ENCODE results near the gene FNDC11. TPM values are rescaled to one million over a fixed set of nuclear protein-coding genes. Genes with fewer than 3 reads are reported as not detected.

FNDC11 gene
- total RNA-seq, 4 donors from 2014 or later: 0.12 to 0.39 TPM; not detected in 2

GRCh38 chr20:63561624-63562396 is 7.9 kb downstream of the FNDC11 start:
- 93 to 94% methylated on average over 20 to 30 of the region's 36 CpGs for WGBS, 2 donors
- intact Hi-C loops (cut with DNase I; ENCODE audit: low total_unique reads): no loop called here
- no peak for DNase-seq (ENCODE audit: low spot score in 2 of 2)
- H3K4me3 ChIP-seq (ENCODE audit: low read depth, poor library complexity, severe bottlenecking): no peak overlapping the region
- TF ChIP-seq POLR2A (IDR thresholded peaks at IDR 0.05) (no peak), CTCF (IDR thresholded peaks at IDR 0.05) (no peak)

- TF ChIP-seq CTCF (IDR thresholded peaks at IDR 0.05) (no peak), POLR2A (IDR thresholded peaks at IDR 0.05) (no peak)
- H3K4me3 ChIP-seq (ENCODE audit: low read depth, poor library complexity, severe bottlenecking): no peak overlapping the region
- 93 to 94% methylated on average over 37 to 48 of the region's 54 CpGs for WGBS, 2 donors
- intact Hi-C loops (cut with DNase I; ENCODE audit: low total_unique reads): no loop called here
- no peak for DNase-seq (ENCODE audit: low spot score in 2 of 2)
Measured at GRCh38 chr20:63562461-63563224, 8.7 kb downstream of the FNDC11 start.

GRCh38 chr20:63563225-63563935 is 9.4 kb downstream of the FNDC11 start:
- TF ChIP-seq POLR2A (IDR thresholded peaks at IDR 0.05) (no peak), CTCF (IDR thresholded peaks at IDR 0.05) (no peak)
- H3K4me3 ChIP-seq (ENCODE audit: low read depth, poor library complexity, severe bottlenecking): no peak overlapping the region
- no peak for DNase-seq (ENCODE audit: low spot score in 2 of 2)
- intact Hi-C loops (cut with DNase I; ENCODE audit: low total_unique reads): no loop called here
- WGBS, 2 donors: 90 to 93% methylated on average over 25 to 29 of the region's 55 CpGs

- TF ChIP-seq CTCF (IDR thresholded peaks at IDR 0.05) (no peak), POLR2A (IDR thresholded peaks at IDR 0.05) (no peak)
- H3K4me3 ChIP-seq (ENCODE audit: low read depth, poor library complexity, severe bottlenecking): no peak overlapping the region
- DNase-seq (ENCODE audit: low spot score in 2 of 2): no peak
- intact Hi-C loops (cut with DNase I; ENCODE audit: low total_unique reads): no loop called here
- WGBS, 2 donors: 90 to 98% methylated on average over 30 to 55 of the region's 62 CpGs
Measured at GRCh38 chr20:63564036-63564810, 10.3 kb downstream of the FNDC11 start.

DNA sequence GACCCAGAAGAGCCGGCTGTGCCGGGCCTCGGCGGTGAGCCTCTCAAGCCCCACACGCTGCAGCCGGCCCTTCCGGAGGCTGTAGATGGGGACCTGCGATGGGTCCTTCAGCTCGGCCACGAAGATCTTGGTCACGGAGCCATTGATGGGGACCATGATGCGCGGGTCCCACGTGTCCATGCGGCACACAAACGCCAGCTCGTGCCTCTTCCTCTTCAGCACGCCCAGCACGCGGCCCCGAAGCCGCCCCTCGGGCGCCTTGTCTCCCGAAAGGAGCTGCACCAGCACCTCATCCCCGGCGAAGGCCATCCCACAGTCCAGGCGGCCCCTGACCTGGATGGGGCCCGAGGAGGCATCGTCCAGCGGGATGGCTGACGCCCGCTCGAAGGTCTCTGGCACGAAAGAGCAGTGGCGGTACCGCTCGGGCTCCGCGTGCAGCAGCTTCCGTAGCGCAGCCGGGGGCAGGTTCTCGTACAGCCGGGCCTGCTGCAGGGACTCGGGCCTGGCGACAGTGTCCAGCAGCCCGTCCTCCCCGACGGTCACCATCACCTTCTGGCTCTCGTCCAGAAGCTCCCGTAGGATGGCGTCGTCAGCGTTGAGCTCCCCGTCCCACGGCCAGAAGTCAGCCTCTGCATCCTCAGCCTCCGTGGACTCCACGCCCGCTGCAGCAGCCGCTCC is 11.2 kb downstream of the FNDC11 start:
- no peak overlapping the region for H3K4me3 ChIP-seq (ENCODE audit: low read depth, poor library complexity, severe bottlenecking)
- 93 to 95% methylated on average over 45 to 53 of the region's 61 CpGs for WGBS, 2 donors
- TF ChIP-seq POLR2A (IDR thresholded peaks at IDR 0.05): no peak
- no peak for TF ChIP-seq CTCF (IDR thresholded peaks at IDR 0.05)
- intact Hi-C loops (cut with DNase I; ENCODE audit: low total_unique reads): no loop called here
- DNase-seq (ENCODE audit: low spot score in 2 of 2): no peak
